H9 (cell line): Measurements from ENCODE around the gene RAD18. TPM values are rescaled to one million over a fixed set of nuclear protein-coding genes. Genes with fewer than 3 reads are reported as not detected.

Experiments
- DNase-seq: peaks from one replicate; pipeline ENCODE4 v3.0.0-alpha.2; 2017
- H2AFZ ChIP-seq: one replicate; pipeline ENCODE4 v1.6.1; 2013; ENCODE audit warnings: mild to moderate bottlenecking, low read length, control low read depth, moderate library complexity
- H2AK5ac ChIP-seq: 2 replicates; pipeline ENCODE4 v1.6.1; 2013; ENCODE audit warnings: low read length, control low read depth, mixed read lengths; ENCODE audit not compliant: insufficient read length
- H2BK120ac ChIP-seq: one replicate; pipeline ENCODE4 v1.6.1; 2013; ENCODE audit warnings: low read depth, mild to moderate bottlenecking, low read length, control low read depth, inconsistent platforms; ENCODE audit not compliant: poor library complexity, severe bottlenecking
- H2BK12ac ChIP-seq: 2 replicates; pipeline ENCODE4 v1.6.1; 2013; ENCODE audit warnings: low read length, control low read depth, mixed read lengths, low read depth; ENCODE audit not compliant: insufficient read length
- H2BK15ac ChIP-seq: 2 replicates; pipeline ENCODE4 v1.6.1; 2013; ENCODE audit warnings: low read depth, low read length, control low read depth
- H2BK20ac ChIP-seq: one replicate; pipeline ENCODE4 v1.6.1; 2013; ENCODE audit warnings: low read depth, mild to moderate bottlenecking, low read length, control low read depth, inconsistent platforms; ENCODE audit not compliant: poor library complexity, severe bottlenecking
- H2BK5ac ChIP-seq: 2 replicates; pipeline ENCODE4 v1.6.1; 2013; ENCODE audit warnings: low read length, control low read depth, mixed read lengths; ENCODE audit not compliant: insufficient read length
- H3K14ac ChIP-seq: 2 replicates; pipeline ENCODE4 v1.6.1; 2013; ENCODE audit warnings: low read length, control low read depth; ENCODE audit not compliant: insufficient read depth
- H3K18ac ChIP-seq: 2 replicates; pipeline ENCODE4 v1.6.1; 2013; ENCODE audit warnings: low read depth, mild to moderate bottlenecking, mixed read lengths, low read length, control low read depth; ENCODE audit not compliant: insufficient read length
- H3K23ac ChIP-seq: 2 replicates; pipeline ENCODE4 v1.6.1; 2013; ENCODE audit warnings: low read length, control low read depth, mixed read lengths, low read depth; ENCODE audit not compliant: insufficient read length
- H3K23me2 ChIP-seq: 2 replicates; pipeline ENCODE4 v1.6.1; 2013; ENCODE audit warnings: low read depth, mild to moderate bottlenecking, mixed read lengths, low read length, control low read depth; ENCODE audit not compliant: insufficient read length, poor library complexity, severe bottlenecking
- H3K27ac ChIP-seq: 2 replicates; pipeline ENCODE4 v1.5.1; 2013; ENCODE audit warnings: low read length, control low read depth, mixed read lengths, low read depth; ENCODE audit not compliant: insufficient read length
- H3K27me3 ChIP-seq: 2 replicates; pipeline ENCODE4 v1.6.1; 2013; ENCODE audit warnings: low read length, control low read depth, inconsistent platforms; ENCODE audit not compliant: insufficient read depth
- H3K4ac ChIP-seq: 2 replicates; pipeline ENCODE4 v1.6.1; 2013; ENCODE audit warnings: low read depth, mild to moderate bottlenecking, control low read depth, inconsistent platforms, low read length, moderate library complexity
- H3K4me1 ChIP-seq: 2 replicates; pipeline ENCODE4 v1.6.1; 2013; ENCODE audit warnings: low read length, control low read depth, inconsistent platforms; ENCODE audit not compliant: insufficient read depth
- H3K4me2 ChIP-seq: 2 replicates; pipeline ENCODE4 v1.6.1; 2013; ENCODE audit warnings: low read length, control low read depth, mixed read lengths; ENCODE audit not compliant: insufficient read length, insufficient read depth
- H3K56ac ChIP-seq: 2 replicates; pipeline ENCODE4 v1.6.1; 2013; ENCODE audit warnings: low read depth, mild to moderate bottlenecking, mixed read lengths, low read length, control low read depth; ENCODE audit not compliant: insufficient read length
- H3K79me1 ChIP-seq: 2 replicates; pipeline ENCODE4 v1.6.1; 2013; ENCODE audit warnings: low read depth, mild to moderate bottlenecking, moderate library complexity, low read length, control low read depth, inconsistent platforms; ENCODE audit not compliant: insufficient read depth, poor library complexity, severe bottlenecking
- H3K79me2 ChIP-seq: 2 replicates; pipeline ENCODE4 v1.6.1; 2013; ENCODE audit warnings: low read length, control low read depth, inconsistent platforms; ENCODE audit not compliant: insufficient read depth
- H3K9ac ChIP-seq: 2 replicates; pipeline ENCODE4 v1.6.1; 2013; ENCODE audit warnings: low read length, control low read depth, mixed read lengths; ENCODE audit not compliant: insufficient read length; ENCODE audit errors: extremely low read depth
- H3K9me3 ChIP-seq: one replicate; pipeline ENCODE4 v1.6.1; 2013; ENCODE audit warnings: low read depth, low read length, inconsistent platforms; ENCODE audit not compliant: control insufficient read depth
- H3T11ph ChIP-seq: one replicate; pipeline ENCODE4 v1.6.1; 2013; ENCODE audit warnings: mild to moderate bottlenecking, low read length, control low read depth, inconsistent platforms
- H4K20me1 ChIP-seq: one replicate; pipeline ENCODE4 v1.6.1; 2013; ENCODE audit not compliant: control insufficient read depth, insufficient read length, insufficient read depth
- H4K5ac ChIP-seq: 2 replicates; pipeline ENCODE4 v1.6.1; 2013; ENCODE audit warnings: low read depth, mild to moderate bottlenecking, mixed read lengths, low read length, control low read depth; ENCODE audit not compliant: insufficient read length
- H4K8ac ChIP-seq: replicated peaks from 2 replicates; pipeline ENCODE4 v1.6.1; 2013; ENCODE audit warnings: low read length, control low read depth, mixed read lengths, low read depth; ENCODE audit not compliant: insufficient read length
- H4K91ac ChIP-seq: 2 replicates; pipeline ENCODE4 v1.6.1; 2013; ENCODE audit warnings: low read depth, mild to moderate bottlenecking, moderate library complexity, mixed read lengths, low read length, control low read depth; ENCODE audit not compliant: insufficient read length
- H3K27ac Mint-ChIP-seq, 3 experiments: 2 replicates in 2 of 3; 3 replicates in 1 of 3; pipeline ENCODE4 v1.8.0; 2020 to 2021; ENCODE audit warnings: mixed read lengths in 3 of 3, mild to moderate bottlenecking in 1 of 3, moderate library complexity in 1 of 3
- H3K27me3 Mint-ChIP-seq: 2 replicates; pipeline ENCODE4 v1.8.0; 2021; ENCODE audit warnings: low read depth, mild to moderate bottlenecking, moderate library complexity, mixed read lengths
- H3K36me3 Mint-ChIP-seq, 3 experiments: 2 replicates in 2 of 3; 3 replicates in 1 of 3; pipeline ENCODE4 v1.8.0; 2020 to 2021; ENCODE audit warnings: low read depth in 3 of 3, mixed read lengths in 3 of 3; ENCODE audit not compliant: insufficient read depth in 1 of 3
- H3K4me1 Mint-ChIP-seq, 2 experiments: 2 replicates each; pipeline ENCODE4 v1.8.0; 2020; ENCODE audit warnings: mixed read lengths in 2 of 2
- H3K4me3 Mint-ChIP-seq, 2 experiments: 2 replicates in 1 of 2; 3 replicates in 1 of 2; pipeline ENCODE4 v1.8.0; 2020 to 2021; ENCODE audit warnings: mild to moderate bottlenecking in 2 of 2, mixed read lengths in 2 of 2, moderate library complexity in 1 of 2
- H3K9me3 Mint-ChIP-seq, 2 experiments: 2 replicates in 1 of 2; 3 replicates in 1 of 2; pipeline ENCODE4 v1.8.0; 2020; ENCODE audit warnings: mild to moderate bottlenecking in 2 of 2, mixed read lengths in 2 of 2, moderate library complexity in 1 of 2
- CTCF ChIP-seq: fragments of 200-600 bp; sonication (generic); conservative IDR thresholded peaks from 3 replicates; pipeline ENCODE4 v1.8.0; 2021; ENCODE audit warnings: antibody characterized with exemption, mild to moderate bottlenecking
- WGBS: extraction: QIAGEN DNeasy Blood & Tissue Kit; methylation state at CpG from one replicate; pipeline ENCODE4 v1.1.7; 2013; ENCODE audit warnings: missing lambda C conversion rate, low lambda C conversion rate, mixed read lengths; ENCODE audit not compliant: insufficient read length; ENCODE audit errors: extremely low coverage; 5-methylcytosine and 5-hydroxymethylcytosine counted together
- total RNA-seq: library from RNA; stranded (reverse); gene quantifications from 2 replicates; pipeline ENCODE4 v1.2.1, GENCODE V29; 2021

The RAD18 gene
- total RNA-seq, 1 experiment from 2014 or later, result 27.8 TPM

- Histone ChIP-seq H4K8ac (no peak overlapping the region), H2BK15ac (no peak overlapping the region), H4K20me1 (no peaks in the 10 kb centered on the region), H2BK5ac (no peak overlapping the region), H4K91ac (no peak overlapping the region), H3K14ac (no peak overlapping the region), H3K27ac (no peak overlapping the region), H3K23ac (no peak overlapping the region), H3K27me3 (no peaks in the 10 kb centered on the region), H4K5ac (no peak overlapping the region), H3K79me1 (no peaks in the 10 kb centered on the region), H3K9me3 (no peaks in the 10 kb centered on the region), H3K4me1 (no peaks in the 10 kb centered on the region), H2AK5ac (no peak overlapping the region), H2BK120ac (no peak overlapping the region), H3K23me2 (no peaks in the 10 kb centered on the region), H2AFZ (no peak overlapping the region), H3K56ac (no peak overlapping the region), H3K4me2 (no peak overlapping the region), H2BK12ac (no peak overlapping the region), H3K4ac (no peak overlapping the region), H3K79me2 (no peaks in the 10 kb centered on the region), H3K9ac (no peak overlapping the region), H3K18ac (no peak overlapping the region), H3T11ph (no peak overlapping the region), H2BK20ac (no peak overlapping the region)
- no peak overlapping the region for H3K27ac Mint-ChIP-seq
- no CpG with 5 or more reads among the region's 4 CpGs for WGBS
- DNase-seq, result no peak
- H3K27me3 Mint-ChIP-seq, result peaks cover 4% of the 10 kb centered on the region; the same call in 1 of the 2 replicates
- no peaks in the 10 kb centered on the region for H3K36me3 Mint-ChIP-seq
- no peak for TF ChIP-seq CTCF
- peaks cover 0 to 6% of the 10 kb centered on the region in 2 experiments; a peak in 1 of 4 replicates for H3K4me1 Mint-ChIP-seq
- H3K4me3 Mint-ChIP-seq, result no peak overlapping the region
- H3K9me3 Mint-ChIP-seq, result no peaks in the 10 kb centered on the region
Measured at GRCh38 chr3:8838234-8838633, 125.0 kb downstream of the RAD18 start.
